Breast epithelium (tissue), 4 donors: ENCODE measurements around the gene CDON. TPM values are rescaled to one million over a fixed set of nuclear protein-coding genes. Genes with fewer than 3 reads are reported as not detected.

Experiments used
- DNase-seq, 2 donors: peaks; one replicate each; pipeline ENCODE4 v3.0.0-alpha.2; 2019; ENCODE audit warnings: low spot score in 2 of 2
- H3K27ac ChIP-seq, 2 donors: fragments of 200-600 bp; sonication (generic) in 1 of 2; one replicate each; pipeline ENCODE4 v1.5.1; 2016 to 2019; ENCODE audit warnings: mild to moderate bottlenecking in 1 of 2
- H3K27me3 ChIP-seq, 2 donors: fragments of 200-600 bp; sonication (generic) in 1 of 2; one replicate each; pipeline versions ENCODE4 v1.5.1 to v1.6.0; 2017 to 2019; ENCODE audit warnings: control low read depth in 1 of 2, mild to moderate bottlenecking in 1 of 2
- H3K36me3 ChIP-seq: fragments of 200-600 bp; one replicate; pipeline ENCODE4 v1.5.1; 2019
- H3K4me1 ChIP-seq, 2 donors: fragments of 200-600 bp; sonication (generic); one replicate each; pipeline ENCODE4 v1.5.1; 2016 to 2019; ENCODE audit warnings: control low read depth in 1 of 2
- H3K4me3 ChIP-seq, 3 donors: fragments of 200-600 bp; sonication (generic); 1 replicate in 2 of 3; 2 replicates in 1 of 3; pipeline ENCODE4 v1.5.1; 2016 to 2019; ENCODE audit warnings: mild to moderate bottlenecking in 3 of 3, moderate library complexity in 2 of 3
- H3K9me3 ChIP-seq, 2 donors: fragments of 200-600 bp; sonication (generic) in 1 of 2; one replicate each; pipeline ENCODE4 v1.5.1; 2016 to 2019; ENCODE audit warnings: control low read depth in 1 of 2
- CTCF ChIP-seq, 3 donors: fragments of 450-650 bp; IDR thresholded peaks; one replicate each; pipeline ENCODE4 v1.5.1; 2016 to 2017; ENCODE audit warnings: antibody characterized with exemption in 3 of 3, mild to moderate bottlenecking in 3 of 3, moderate library complexity in 3 of 3
- POLR2A ChIP-seq: fragments of 450-650 bp; IDR thresholded peaks from one replicate; pipeline ENCODE4 v1.6.1; 2016; ENCODE audit warnings: antibody characterized with exemption, mild to moderate bottlenecking, moderate library complexity
- POLR2AphosphoS5 ChIP-seq, 3 donors: sonication (generic); formaldehyde crosslinking; IDR thresholded peaks; one replicate each; pipeline ENCODE4 v1.6.1; 2017; ENCODE audit warnings: antibody characterized with exemption in 3 of 3
- intact Hi-C: fragments of 100-400 bp; cut with DNase I; formaldehyde crosslinking; loops from one replicate; pipeline ENCODE4 v1.15.1; 2023; ENCODE audit warnings: low total_unique reads
- total RNA-seq, 3 donors: library from RNA; depleted of rRNA; stranded (reverse); fragments of >200 nt; gene quantifications; one replicate each; pipeline ENCODE4 v1.1.0, GENCODE V29; 2016

Gene CDON
- 10 to 100 TPM; 14.9 to 29.3 (median 26.5) TPM for total RNA-seq

GRCh38 chr11:126062679-126063506 is at the start of gene CDON:
TSS of gene CDON (minus strand) at chr11:126062866. CDS start at chr11:126023476, 39,390 bp downstream.
- peak in 1 of 3 donors; percentile 32 for TF ChIP-seq CTCF (IDR thresholded peaks at IDR 0.05)
- TF ChIP-seq POLR2AphosphoS5 (IDR thresholded peaks at IDR 0.05) = peak; percentile 87 to 98 (median 92)
- no peak for TF ChIP-seq POLR2A
- Histone ChIP-seq H3K4me1 (peaks cover 0 to 2% of the 10 kb centered on the region in 2 donors), H3K4me3 (peak within 1 kb of the TSS; percentile 87 to 98 (median 91)), H3K27ac (peak within 1 kb of the TSS; percentile 85 to 87), H3K27me3 (no peaks in the 10 kb centered on the region), H3K9me3 (no peaks in the 10 kb centered on the region), H3K36me3 (no peaks in the 10 kb centered on the region)
- DNase-seq = peak; percentile 86 to 93
- intact Hi-C loops = no loop called here

GRCh38 chr11:126111458-126112116 is 48.9 kb upstream of the CDON start:
- peak overlapping the region; percentile 0 to 84 for H3K27ac ChIP-seq
- intact Hi-C loops = no loop called here

GRCh38 chr11:126109941-126110731 is 47.5 kb upstream of the CDON start:
- no peak for DNase-seq
- Histone ChIP-seq H3K9me3 (no peaks in the 10 kb centered on the region), H3K4me3 (no peak overlapping the region), H3K27ac (no peak overlapping the region), H3K36me3 (no peaks in the 10 kb centered on the region), H3K4me1 (peaks cover 3 to 14% of the 10 kb centered on the region in 2 donors), H3K27me3 (no peaks in the 10 kb centered on the region)
- TF ChIP-seq POLR2AphosphoS5 (IDR thresholded peaks at IDR 0.05) = no peak
- TF ChIP-seq CTCF (IDR thresholded peaks at IDR 0.05) = no peak
- no peak for TF ChIP-seq POLR2A
- intact Hi-C loops = loop anchor here (1.0 kb wide), 1 partner anchor 30 kb away; no protein-coding TSS in a partner anchor

More at GRCh38 chr11:126111458-126112116, 48.9 kb upstream of the CDON start:
- Histone ChIP-seq H3K4me1 (peaks cover 6 to 14% of the 10 kb centered on the region in 2 donors), H3K27me3 (no peaks in the 10 kb centered on the region), H3K4me3 (no peak overlapping the region), H3K9me3 (no peaks in the 10 kb centered on the region), H3K36me3 (no peaks in the 10 kb centered on the region)
- no peak for TF ChIP-seq POLR2AphosphoS5 (IDR thresholded peaks at IDR 0.05)
- TF ChIP-seq POLR2A = no peak
- no peak for TF ChIP-seq CTCF (IDR thresholded peaks at IDR 0.05)
- DNase-seq = no peak

- no peak for DNase-seq
- H3K4me3 ChIP-seq = no peak overlapping the region
- H3K36me3 ChIP-seq = no peaks in the 10 kb centered on the region
- no peaks in the 10 kb centered on the region for H3K9me3 ChIP-seq
- TF ChIP-seq POLR2AphosphoS5 (IDR thresholded peaks at IDR 0.05) (no peak), CTCF (IDR thresholded peaks at IDR 0.05) (no peak), POLR2A (no peak)
- no peaks in the 10 kb centered on the region for H3K4me1 ChIP-seq
- H3K27me3 ChIP-seq = no peaks in the 10 kb centered on the region
- intact Hi-C loops = no loop called here
- no peak overlapping the region for H3K27ac ChIP-seq
Measured at GRCh38 chr11:126106594-126107328, 44.1 kb upstream of the CDON start.
